OCI-LY7 (cell line): ENCODE results near the gene MAVS. TPM values are rescaled to one million over a fixed set of nuclear protein-coding genes. Genes with fewer than 3 reads are reported as not detected.

ENCODE experiments used
- BruUV-seq: library from RNA; stranded (reverse); fragments of 400-500 nt; replicated peaks from 2 replicates; lab custom pipeline; 2021; lab: Mats Ljungman, UMichigan
- CTCF ChIA-PET: fragments of 300-600 bp; sonication (Branson Sonifier 250); formaldehyde crosslinking; loops from one replicate; lab custom pipeline; 2022; ENCODE audit warnings: antibody characterized with exemption; ENCODE audit not compliant: unreplicated experiment; lab: Charles Lee
- POLR2A ChIA-PET: fragments of 300-600 bp; sonication (Branson Sonifier 250); formaldehyde crosslinking; loops from one replicate; lab custom pipeline; 2022; ENCODE audit warnings: antibody characterized with exemption; lab: Charles Lee
- DNase-seq: peaks from one replicate; pipeline ENCODE4 v3.0.0-alpha.2; 2015; ENCODE audit warnings: low spot score
- H2AFZ ChIP-seq: fragments of 200-600 bp; sonication (generic), shearing (Covaris generic); 2 replicates; pipeline ENCODE4 v1.6.1; 2014; ENCODE audit warnings: mild to moderate bottlenecking, antibody characterized with exemption, low read length, moderate library complexity
- H3K27ac ChIP-seq: fragments of 200-600 bp; sonication (generic); 2 replicates; pipeline ENCODE4 v1.5.1; 2014; ENCODE audit warnings: mixed run types, low read depth, mild to moderate bottlenecking, moderate library complexity, low read length, inconsistent platforms; ENCODE audit not compliant: poor library complexity, severe bottlenecking
- H3K36me3 ChIP-seq: fragments of 200-600 bp; sonication (generic); 2 replicates; pipeline ENCODE4 v1.6.1; 2014; ENCODE audit warnings: mild to moderate bottlenecking, antibody characterized with exemption, low read length, moderate library complexity, mixed read lengths; ENCODE audit not compliant: insufficient read depth
- H3K4me1 ChIP-seq: fragments of 200-600 bp; sonication (generic); 2 replicates; pipeline ENCODE4 v1.5.1; 2014; ENCODE audit warnings: mild to moderate bottlenecking, low read length; ENCODE audit not compliant: insufficient read depth, poor library complexity, severe bottlenecking
- H3K4me2 ChIP-seq: fragments of 200-600 bp; sonication (generic); 2 replicates; pipeline ENCODE4 v1.6.1; 2014; ENCODE audit warnings: mild to moderate bottlenecking, low read length
- H3K4me3 ChIP-seq: fragments of 200-600 bp; sonication (generic); 2 replicates; pipeline ENCODE4 v1.5.1; 2014; ENCODE audit warnings: mild to moderate bottlenecking, low read depth, low read length; ENCODE audit not compliant: poor library complexity, severe bottlenecking
- H3K79me2 ChIP-seq: fragments of 200-600 bp; sonication (generic); 2 replicates; pipeline ENCODE4 v1.6.1; 2016; ENCODE audit warnings: low read depth, mild to moderate bottlenecking, low read length, moderate library complexity, mixed read lengths; ENCODE audit not compliant: insufficient read depth
- H3K9me2 ChIP-seq: fragments of 200-600 bp; sonication (generic); 2 replicates; pipeline ENCODE4 v1.6.1; 2016; ENCODE audit warnings: mild to moderate bottlenecking, low read length, mixed read lengths; ENCODE audit not compliant: insufficient read depth
- H3K9me3 ChIP-seq: fragments of 200-600 bp; sonication (generic); 2 replicates; pipeline ENCODE4 v1.6.1; 2014; ENCODE audit warnings: mild to moderate bottlenecking, mixed run types, low read length, mixed read lengths
- H4K20me1 ChIP-seq: fragments of 200-600 bp; sonication (generic); 2 replicates; pipeline ENCODE4 v1.6.1; 2014; ENCODE audit warnings: mild to moderate bottlenecking, antibody characterized with exemption, low read length, moderate library complexity, mixed read lengths; ENCODE audit not compliant: insufficient read depth
- CTCF ChIP-seq: fragments of 200-600 bp; sonication (generic); conservative IDR thresholded peaks from 2 replicates; pipeline ENCODE4 v1.5.1; 2014; ENCODE audit warnings: mild to moderate bottlenecking, antibody characterized with exemption, low read length, moderate library complexity, mixed read lengths
- EZH2phosphoT487 ChIP-seq: fragments of 200-600 bp; sonication (generic); IDR thresholded peaks from 2 replicates; pipeline ENCODE4 v1.6.1; 2018; ENCODE audit warnings: low read depth, borderline replicate concordance, mild to moderate bottlenecking, mixed run types, antibody characterized with exemption, low read length, moderate library complexity, mixed read lengths
- intact Hi-C: fragments of 100-400 bp; cut with micrococcal nuclease; formaldehyde crosslinking; loops from one replicate; pipeline ENCODE4 v1.10.0; 2022; ENCODE audit not compliant: unreplicated experiment
- total RNA-seq, 2 experiments: library from RNA; depleted of rRNA in 1 of 2; stranded (reverse); fragments of >200 nt in 1 of 2; shearing (Covaris generic) in 1 of 2; gene quantifications; 2 replicates each; pipeline ENCODE4 v1.2.3, GENCODE V29; 2014 to 2022

MAVS gene
- total RNA-seq, 2 experiments from 2014 or later = 19.8 to 35.5 TPM

GRCh38 chr20:3919352-3919751 is 72.7 kb downstream of the MAVS start:
- Histone ChIP-seq H2AFZ (no peak overlapping the region), H3K4me3 (no peak overlapping the region), H3K27ac (no peak overlapping the region), H3K9me3 (no peaks in the 10 kb centered on the region), H3K36me3 (peaks cover 95% of the 10 kb centered on the region), H3K4me1 (no peaks in the 10 kb centered on the region), H3K9me2 (no peaks in the 10 kb centered on the region), H3K4me2 (no peak overlapping the region), H4K20me1 (peaks cover 27% of the 10 kb centered on the region), H3K79me2 (peaks cover 54% of the 10 kb centered on the region)
- no TSS peak for BruUV-seq
- ChIA-PET POLR2A (interaction anchor here (0.7 to 0.8 kb wide), 2 partner anchors 16 to 24 kb away, joined by 3 to 6 read pairs; no protein-coding TSS in a partner anchor), CTCF (no interaction called here)
- TF ChIP-seq CTCF (no peak), EZH2phosphoT487 (no peak)
- DNase-seq = no peak
- intact Hi-C loops = no loop called here

- CTCF ChIA-PET = no interaction called here
- no peak overlapping the region for H3K4me2 ChIP-seq
- TF ChIP-seq CTCF (no peak), EZH2phosphoT487 (no peak)
- H3K4me3 ChIP-seq = no peak overlapping the region
- POLR2A ChIA-PET = no interaction called here
- H3K36me3 ChIP-seq = peaks cover 85% of the 10 kb centered on the region
- no peak for DNase-seq
- no peaks in the 10 kb centered on the region for H3K9me2 ChIP-seq
- H2AFZ ChIP-seq = no peak overlapping the region
- peaks cover 6% of the 10 kb centered on the region for H3K4me1 ChIP-seq
- no TSS peak for BruUV-seq
- H3K9me3 ChIP-seq = no peaks in the 10 kb centered on the region
- peaks cover 26% of the 10 kb centered on the region for H3K79me2 ChIP-seq
- no peak overlapping the region for H3K27ac ChIP-seq
- intact Hi-C loops = no loop called here
- peaks cover 10% of the 10 kb centered on the region; the same call in 1 of the 2 replicates for H4K20me1 ChIP-seq
Observed at GRCh38 chr20:3922223-3922982, 75.8 kb downstream of the MAVS start.

- Histone ChIP-seq H3K4me2 (no peak overlapping the region), H4K20me1 (peaks cover 10% of the 10 kb centered on the region; the same call in 1 of the 2 replicates), H3K27ac (no peak overlapping the region), H3K9me2 (no peaks in the 10 kb centered on the region), H3K79me2 (peaks cover 21% of the 10 kb centered on the region), H3K9me3 (no peaks in the 10 kb centered on the region), H2AFZ (no peak overlapping the region), H3K4me1 (peaks cover 12% of the 10 kb centered on the region), H3K4me3 (no peak overlapping the region), H3K36me3 (peaks cover 82% of the 10 kb centered on the region)
- ChIA-PET POLR2A (interaction anchor here (0.6 kb wide), 1 partner anchor 10 kb away, joined by 4 read pairs; no protein-coding TSS in a partner anchor), CTCF (no interaction called here)
- intact Hi-C loops = no loop called here
- no TSS peak for BruUV-seq
- DNase-seq = no peak
- TF ChIP-seq EZH2phosphoT487 (no peak), CTCF (no peak)
Observed at GRCh38 chr20:3922983-3923339, 76.3 kb downstream of the MAVS start.
